Measurements from ENCODE around the gene PCSK6.

DNA sequence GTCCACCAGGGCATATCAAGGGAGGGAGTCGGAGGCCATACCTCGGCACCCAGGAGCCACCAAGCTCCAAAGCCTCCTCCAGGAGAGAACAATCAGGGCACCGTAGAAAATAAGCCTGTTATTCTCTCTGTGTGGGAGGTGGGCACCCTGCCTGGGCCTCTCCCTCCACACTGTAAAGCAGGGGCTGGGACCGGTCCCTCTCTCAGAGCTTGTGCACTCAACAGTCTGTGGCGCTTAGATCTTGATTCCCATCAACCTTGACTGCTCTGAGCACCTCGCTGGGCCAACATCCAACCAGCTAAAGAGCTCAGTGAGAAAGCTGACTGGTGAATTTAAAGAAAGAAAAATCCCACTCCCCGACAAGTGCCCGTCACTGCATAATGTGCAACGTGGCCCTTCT, 53.0 kb downstream of the PCSK6 start:
- TF ChIP-seq RARB (CRISPR knock-in tag; IDR thresholded peaks at IDR 0.05) (no peak), ARNTL (CRISPR knock-in tag; IDR thresholded peaks at IDR 0.05; ENCODE audit: borderline replicate concordance, low read depth) (no peak), ZNF70 (CRISPR knock-in tag; IDR thresholded peaks at IDR 0.05) (no peak), ISL1 (CRISPR knock-in tag; IDR thresholded peaks at IDR 0.05) (no peak), ZFP3 (CRISPR knock-in tag; IDR thresholded peaks at IDR 0.05) (no peak), OSR1 (CRISPR knock-in tag; IDR thresholded peaks at IDR 0.05) (no peak)
- TF ChIP-seq, protein P1, sequence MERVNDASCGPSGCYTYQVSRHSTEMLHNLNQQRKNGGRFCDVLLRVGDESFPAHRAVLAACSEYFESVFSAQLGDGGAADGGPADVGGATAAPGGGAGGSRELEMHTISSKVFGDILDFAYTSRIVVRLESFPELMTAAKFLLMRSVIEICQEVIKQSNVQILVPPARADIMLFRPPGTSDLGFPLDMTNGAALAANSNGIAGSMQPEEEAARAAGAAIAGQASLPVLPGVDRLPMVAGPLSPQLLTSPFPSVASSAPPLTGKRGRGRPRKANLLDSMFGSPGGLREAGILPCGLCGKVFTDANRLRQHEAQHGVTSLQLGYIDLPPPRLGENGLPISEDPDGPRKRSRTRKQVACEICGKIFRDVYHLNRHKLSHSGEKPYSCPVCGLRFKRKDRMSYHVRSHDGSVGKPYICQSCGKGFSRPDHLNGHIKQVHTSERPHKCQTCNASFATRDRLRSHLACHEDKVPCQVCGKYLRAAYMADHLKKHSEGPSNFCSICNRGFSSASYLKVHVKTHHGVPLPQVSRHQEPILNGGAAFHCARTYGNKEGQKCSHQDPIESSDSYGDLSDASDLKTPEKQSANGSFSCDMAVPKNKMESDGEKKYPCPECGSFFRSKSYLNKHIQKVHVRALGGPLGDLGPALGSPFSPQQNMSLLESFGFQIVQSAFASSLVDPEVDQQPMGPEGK (CRISPR knock-in tag; IDR thresholded peaks at IDR 0.05; ENCODE audit: borderline replicate concordance) = no peak

Measured in SK-N-SH treated with all-trans-retinoic acid at 6 μM for 48 hours (cell line).